HG03139 (cell line): ENCODE measurements around the gene APOBEC3G.

Experiments used
- ATAC-seq: cut with Tn5 transposase; IDR thresholded peaks from one replicate; pipeline ENCODE4 v1.9.1; 2021; ENCODE audit not compliant: unreplicated experiment

Gene APOBEC3G

DNA sequence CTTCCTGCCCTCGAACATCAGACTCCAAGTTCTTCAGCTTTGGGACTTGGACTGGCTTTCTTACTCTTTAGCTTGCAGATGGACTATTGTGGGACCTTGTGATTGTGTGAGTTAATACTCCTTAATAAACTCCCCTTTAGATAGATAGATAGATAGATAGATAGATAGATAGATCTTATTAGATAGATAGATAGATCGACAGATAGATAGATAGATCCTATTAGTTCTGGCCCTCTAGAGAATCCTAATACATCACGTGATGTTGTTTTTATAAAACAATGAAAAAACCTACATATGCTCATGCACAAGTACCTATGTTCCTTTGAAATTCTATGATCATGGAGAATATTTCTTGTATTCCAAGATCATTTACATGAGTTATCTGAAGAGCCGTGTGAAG is 43.9 kb downstream of the APOBEC3G start:
- no peak for ATAC-seq

DNA sequence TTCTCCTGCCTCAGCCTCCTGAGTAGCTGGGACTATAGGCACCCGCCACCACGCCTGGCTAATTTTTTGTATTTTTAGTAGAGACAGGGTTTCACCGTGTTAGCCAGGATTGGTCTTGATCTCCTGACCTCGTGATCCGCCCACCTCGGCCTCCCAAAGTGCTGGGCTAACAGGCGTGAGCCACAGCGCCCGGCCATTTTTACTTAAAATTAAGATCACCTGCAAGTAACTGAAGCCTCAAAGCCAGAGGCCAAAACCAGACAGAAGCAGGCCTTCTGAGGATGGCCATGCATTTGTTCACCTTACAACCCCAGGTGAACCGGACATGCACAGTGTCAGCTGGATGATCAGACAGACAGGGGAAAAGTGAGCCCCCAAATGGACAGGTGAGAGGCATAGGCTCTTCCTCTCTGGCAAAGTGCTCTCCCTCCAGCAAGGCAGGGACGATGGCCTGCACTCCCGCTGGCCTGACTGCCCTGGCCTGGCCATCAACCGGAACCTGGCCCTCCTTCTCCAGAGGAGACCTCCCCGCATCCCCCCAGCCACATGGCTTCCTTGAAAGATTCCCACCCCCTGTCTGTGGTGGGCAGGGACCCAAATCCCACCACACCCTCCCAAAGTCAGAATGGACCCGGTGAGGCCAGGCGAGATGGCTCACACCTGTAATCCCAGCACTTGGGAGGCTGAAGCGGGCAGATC is 45.8 kb downstream of the APOBEC3G start:
- ATAC-seq = no peak

DNA sequence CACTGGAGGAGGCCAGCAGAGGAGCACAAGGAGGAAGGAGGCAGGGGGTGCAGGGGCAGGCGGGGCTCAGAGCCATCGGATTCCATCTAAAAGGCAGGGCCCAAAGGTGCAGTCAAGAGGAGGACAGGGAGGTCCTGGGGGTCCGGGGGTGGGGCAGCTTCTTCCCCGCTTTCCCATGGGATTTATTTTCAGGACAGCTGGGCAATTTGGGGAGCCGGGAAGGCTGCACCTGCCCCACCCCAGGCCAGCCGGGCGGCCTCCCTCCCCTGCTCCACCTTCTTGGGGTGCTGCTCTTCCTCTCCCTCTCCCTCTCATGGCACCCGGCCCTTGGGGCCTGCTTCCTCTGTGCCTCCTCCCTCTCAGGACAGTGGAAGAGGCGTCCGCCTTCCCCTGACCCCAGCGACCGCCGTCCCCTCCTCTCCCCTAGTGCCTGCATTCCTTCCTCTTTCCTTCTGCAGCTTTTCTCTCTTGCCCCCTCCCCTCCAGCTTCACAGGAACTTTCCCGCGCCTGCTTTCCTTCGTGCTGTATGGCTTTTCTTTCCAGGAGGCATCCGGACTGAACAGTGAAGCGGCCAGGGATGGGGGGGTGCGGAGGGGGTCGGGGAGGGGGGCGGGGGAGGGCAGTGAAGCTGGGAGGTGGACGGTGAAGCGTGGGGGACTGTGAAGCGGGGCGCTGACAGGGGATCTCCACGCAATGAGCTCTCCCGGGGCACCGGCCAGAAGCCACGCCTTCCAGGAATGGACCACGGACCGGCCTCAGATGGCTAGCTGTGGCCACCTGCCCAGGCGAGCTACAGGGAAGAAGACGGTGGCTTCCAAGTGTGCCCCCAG is 46.9 kb downstream of the APOBEC3G start:
- no peak for ATAC-seq

DNA sequence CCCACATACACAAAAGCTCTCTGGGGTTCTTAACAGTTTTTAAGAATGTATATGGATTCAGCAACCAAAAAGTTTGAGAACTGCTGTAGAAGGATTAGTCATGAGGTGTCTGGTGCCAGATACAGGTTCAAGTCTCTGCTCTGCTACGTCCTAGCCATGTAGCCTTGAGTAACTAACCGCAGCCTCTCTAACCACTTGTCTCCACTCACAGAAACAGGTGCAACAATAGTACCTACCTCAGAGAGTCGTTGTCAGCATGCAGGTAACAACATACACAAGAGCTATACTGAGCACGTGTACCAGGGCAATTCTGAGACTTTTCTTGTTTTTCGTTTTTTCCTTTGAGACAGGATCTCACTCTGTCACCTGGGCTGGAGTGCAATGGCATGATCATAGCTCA is 48.5 kb downstream of the APOBEC3G start:
- no peak for ATAC-seq

DNA sequence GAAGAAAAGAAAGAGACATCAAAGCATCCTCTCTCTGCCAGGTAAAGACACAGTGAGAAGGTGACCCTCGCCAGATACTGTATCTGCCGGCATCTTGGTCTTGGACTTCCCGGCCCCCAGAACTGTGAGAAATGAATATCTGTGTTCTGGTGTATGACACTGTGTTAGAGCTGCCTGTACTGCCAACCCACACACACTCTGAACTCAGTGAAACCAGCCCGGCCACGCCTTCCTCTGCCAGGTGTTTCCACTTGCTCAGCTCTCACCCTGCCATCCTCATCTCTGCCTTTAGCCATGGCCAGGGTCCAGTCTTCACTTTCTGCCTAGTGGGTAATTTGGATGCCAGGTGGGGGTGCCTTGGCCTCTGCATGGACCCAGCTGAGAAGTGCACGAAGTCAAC is 51.4 kb downstream of the APOBEC3G start:
- ATAC-seq = no peak

DNA sequence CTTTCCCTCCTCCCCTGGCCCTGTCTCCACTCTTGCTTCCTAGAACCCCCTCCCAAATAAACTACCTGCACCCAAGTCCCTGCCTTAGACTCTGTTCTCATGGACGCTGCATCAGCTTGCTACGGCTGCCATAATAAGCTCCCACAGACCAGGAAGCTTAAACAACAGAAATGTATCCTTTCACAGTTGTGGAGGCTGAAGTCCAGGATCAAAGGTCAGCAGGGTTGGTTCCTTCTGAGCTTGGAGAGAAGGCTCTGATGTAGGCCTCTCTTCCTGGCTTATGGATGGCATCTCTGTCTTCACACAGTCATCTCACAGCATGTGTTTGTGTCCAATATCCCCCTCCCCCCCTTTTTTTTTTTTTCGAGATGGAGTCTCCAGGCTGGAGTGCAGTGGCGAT is 52.0 kb downstream of the APOBEC3G start:
- no peak for ATAC-seq

DNA sequence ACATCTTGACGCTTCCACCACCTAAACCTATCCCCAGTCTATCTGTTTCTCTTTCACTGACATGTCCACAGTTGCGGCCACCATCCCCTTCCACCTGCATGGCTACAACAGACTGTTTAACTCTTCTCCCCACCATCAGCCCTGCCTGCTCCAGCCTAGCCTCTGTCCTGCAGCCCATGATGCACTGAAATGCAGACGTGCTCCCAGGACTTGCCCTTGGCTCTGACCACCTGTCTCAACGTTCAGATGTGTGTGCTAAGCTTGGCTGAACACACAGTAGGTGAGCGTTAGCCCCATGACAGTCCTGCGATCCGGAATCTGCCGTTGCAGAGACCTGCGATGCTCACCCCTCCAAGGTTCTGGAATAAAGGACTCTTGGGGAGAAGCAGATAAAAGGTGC is 52.7 kb downstream of the APOBEC3G start:
- ATAC-seq = no peak

DNA sequence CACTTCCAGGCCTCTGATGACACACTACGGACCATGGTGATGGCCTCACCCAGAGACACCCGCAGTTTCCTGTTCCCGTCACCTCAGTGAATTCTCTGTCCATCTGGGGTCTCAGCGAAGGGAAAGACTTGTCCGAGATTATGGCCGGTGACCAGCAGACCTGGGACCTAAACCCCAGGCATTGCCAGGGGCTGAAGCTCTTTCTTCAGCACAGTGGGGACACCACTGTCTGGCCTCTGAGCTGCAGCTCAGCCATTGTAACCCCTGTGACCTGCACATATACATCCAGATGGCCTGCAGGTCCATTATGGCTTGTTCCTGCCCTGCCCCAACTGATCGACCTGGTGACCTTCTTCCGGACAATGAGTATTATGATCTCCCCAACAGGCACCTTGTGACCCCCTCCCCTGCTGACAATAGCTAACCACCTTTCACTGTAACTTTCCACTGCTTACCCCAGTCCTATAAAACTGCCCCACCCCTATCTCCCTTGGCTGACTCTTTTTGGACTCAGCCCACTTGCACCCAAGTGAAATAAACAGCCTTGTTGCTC is 53.2 kb downstream of the APOBEC3G start:
- ATAC-seq = no peak

DNA sequence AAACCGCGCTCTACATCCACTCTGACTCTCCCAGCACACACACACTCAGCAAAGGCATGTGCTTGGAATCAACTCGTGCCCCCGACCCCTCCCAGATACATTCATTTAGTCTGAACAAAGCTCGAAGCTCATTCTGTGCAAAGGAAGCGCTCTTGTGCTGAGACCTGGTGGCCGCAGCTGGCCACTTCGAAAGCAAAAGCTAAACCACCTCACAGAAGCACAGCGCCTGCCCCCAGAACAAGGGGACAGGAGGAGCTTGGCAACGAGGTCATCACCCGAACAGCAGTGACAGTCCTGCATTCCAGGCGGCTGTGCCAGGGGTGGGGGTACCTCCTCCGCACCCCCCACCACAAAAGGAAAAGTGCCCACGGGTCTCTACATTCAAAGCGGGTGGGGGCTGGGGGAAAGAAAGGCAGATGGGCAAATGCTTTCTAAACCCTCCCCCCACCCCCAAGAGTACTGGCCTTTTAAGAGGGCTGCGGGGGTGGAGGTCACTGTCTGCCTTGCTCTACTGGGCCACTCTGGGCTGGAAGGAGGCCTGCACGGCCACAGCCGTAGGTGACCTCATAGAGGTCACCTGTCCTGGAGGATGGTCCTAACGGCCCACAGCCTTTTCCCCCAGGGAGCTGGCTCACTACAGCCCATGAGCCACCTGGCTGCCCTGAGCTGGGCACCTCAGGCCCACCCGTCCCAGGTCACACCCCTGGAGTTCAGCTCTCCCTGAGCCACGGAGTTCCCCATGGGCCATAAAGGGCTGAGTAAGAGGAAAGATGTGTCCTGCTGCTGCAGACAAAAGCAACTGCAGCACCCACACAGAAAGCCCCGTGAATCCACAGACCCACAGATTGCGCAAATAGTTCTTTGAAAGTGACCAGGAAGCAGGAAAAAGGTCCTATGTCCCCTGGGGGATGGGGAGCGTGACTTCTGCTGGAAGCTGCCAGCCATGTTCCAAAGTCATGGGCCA is 54.1 kb downstream of the APOBEC3G start:
- ATAC-seq = no peak

DNA sequence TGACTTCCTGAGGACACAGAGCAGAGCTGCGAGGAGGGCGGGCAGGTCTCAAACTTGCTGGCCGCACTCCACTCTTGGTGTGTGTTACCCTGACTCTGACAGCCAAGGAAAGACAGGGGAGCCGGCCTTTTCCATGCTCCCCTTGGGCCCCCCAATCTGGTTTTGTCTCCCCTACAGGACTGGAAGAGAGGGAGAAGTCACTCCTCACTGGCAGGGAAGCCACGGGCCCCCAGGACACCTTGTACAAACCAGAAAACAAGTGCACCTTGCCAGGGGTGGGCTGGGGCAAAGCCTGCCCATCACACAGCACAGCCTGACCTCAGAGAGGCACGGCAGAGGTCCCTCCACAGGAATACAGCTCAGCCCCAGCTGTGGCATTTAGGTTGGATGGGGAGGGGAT is 55.2 kb downstream of the APOBEC3G start:
- ATAC-seq = no peak

DNA sequence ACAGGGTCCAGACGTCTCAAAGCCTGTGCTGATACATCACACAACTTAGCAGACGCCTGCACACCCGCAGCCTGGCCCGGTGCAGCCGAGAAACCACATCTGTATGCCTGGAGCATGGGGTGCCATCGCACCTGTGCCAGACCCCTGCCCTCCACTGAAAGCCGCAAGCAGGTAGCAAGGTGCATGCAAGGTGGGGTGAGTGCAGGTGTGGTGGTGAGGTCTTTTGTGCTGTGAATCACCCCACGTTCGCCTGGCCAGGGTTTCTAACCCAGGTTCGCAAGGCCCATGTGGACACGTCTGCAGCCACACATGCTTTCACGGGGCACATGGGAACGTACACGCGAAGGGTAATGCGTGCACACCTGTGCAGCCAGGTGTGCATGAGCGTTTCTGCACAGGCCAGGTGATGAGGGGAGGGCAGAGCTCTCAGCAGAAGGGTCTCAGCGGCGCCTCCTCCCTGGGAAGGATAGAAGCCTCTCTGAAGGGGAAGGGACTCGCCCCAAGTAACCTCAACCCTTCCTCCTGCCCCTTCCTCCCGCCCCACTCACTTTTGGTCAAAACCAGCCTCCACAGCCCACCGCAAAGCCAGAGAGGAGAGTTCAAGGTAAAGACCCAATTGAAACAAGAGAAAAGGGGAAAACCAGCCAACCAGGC is 55.9 kb downstream of the APOBEC3G start:
- no peak for ATAC-seq

DNA sequence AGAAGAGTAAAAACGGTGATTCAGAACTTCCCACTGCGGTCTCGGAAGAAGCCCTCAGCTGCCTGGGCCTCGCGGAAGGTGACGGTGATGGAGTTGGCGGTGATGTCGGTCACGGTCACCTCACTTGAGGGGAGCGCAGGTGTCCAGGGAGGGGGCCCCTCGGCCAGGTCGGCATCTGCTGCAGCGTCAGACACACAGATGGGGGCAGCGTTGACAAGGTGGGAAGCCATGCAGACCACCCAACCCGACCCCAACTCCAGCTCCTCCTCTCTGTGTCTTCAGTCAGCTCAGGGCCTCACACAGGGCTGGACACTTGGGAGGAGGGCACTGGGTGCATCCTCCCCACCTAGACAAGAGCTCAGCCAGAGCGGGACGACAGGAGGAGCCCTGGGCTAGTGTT is 56.8 kb downstream of the APOBEC3G start:
- no peak for ATAC-seq

DNA sequence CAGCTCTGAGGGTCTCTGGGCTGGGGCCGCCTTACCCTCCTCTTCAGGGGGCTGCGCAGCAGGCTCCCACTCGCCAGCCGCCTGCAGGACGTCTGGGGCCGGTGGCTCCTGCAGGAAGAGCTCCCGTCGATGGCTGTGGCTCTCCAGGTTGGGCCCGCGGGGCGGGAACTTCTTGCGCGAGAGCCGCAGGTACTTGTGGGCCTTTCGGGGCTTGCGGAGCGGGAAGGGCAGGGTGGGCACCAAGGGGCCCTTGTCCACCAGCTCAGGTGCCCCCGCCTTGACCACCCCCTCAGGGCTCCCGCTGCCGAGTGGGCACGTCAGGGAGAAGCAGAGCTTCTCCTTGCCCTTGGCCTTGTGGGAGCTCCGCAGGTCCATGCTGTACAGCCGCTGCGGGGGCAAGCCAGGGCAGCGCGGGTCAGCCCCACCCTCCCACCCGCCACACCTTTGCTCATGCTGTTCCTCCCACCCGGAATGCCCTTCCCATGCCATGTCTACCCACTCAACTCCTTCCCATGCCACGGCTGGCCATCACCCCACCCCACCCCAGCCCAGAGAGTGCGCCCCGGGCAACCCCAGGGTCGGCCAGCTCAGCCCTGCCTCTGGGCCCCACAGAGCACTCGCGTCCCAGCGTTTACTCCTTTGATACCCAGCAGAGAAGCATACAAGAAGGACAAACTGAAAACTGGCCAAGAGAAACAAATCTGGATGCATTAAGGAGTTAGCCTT is 57.5 kb downstream of the APOBEC3G start:
- ATAC-seq = no peak

DNA sequence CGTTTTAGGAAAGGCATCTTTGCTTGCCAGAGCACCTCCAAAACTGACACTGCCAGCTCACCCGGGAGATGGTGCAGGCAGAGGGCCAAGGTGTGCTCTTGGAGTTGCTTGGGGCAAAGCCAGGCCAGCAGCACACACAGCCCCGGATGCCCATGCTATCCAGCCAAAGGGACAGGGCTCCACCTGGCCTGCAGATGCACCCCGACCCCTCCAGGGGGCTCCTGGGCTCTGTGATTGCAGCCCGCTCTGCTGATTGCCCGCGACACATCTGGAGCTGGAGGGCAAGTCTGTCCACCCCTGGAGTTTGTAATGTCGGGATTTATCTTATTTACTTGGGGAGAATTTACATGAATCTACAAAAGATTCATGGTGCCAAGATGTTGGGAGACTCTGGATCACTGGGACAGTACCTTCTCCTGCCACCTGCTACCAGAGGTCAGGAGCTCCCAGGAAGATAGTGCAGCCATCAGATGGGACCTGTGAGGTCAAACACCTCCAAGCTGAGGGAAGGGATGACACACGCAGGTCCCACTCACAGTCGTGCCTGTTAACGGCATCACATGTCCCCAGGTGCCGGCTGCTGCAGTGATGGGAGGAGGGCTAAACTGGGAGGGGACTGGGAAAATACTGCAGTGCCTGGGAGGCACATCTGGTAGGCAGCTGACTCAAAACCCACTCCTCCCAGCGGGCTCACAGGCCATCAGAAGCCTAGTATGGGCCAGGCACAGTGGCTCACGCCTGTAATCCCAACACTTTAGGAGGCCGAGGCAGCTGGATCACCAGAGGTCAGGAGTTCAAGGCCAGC is 58.2 kb downstream of the APOBEC3G start:
- no peak for ATAC-seq

DNA sequence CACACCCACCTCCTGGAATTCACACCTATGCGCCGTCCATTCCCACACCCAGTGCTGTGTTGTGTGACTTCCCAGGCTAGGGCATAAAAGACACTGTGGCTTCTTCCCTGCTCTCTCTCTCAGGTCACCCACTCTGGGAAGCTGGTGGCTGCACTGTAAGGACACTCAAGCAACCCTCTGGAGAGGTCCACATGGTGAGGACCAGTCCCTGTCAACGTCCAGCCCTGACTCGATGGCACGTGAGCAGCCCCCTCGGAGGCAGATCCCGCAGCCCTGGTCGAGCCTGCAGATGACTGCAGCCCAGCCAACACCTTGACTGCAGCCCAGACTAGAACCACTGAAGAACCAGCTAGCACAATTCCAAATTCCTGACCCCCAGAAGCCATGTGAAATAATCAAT is 59.2 kb downstream of the APOBEC3G start:
- no peak for ATAC-seq
